Fibroblast of skin of back (primary cell): ENCODE results near the gene MEDAG.

ENCODE experiments used
- DNase-seq: peaks from one replicate; pipeline ENCODE4 v3.0.0-alpha.2; 2013

Gene MEDAG

DNA sequence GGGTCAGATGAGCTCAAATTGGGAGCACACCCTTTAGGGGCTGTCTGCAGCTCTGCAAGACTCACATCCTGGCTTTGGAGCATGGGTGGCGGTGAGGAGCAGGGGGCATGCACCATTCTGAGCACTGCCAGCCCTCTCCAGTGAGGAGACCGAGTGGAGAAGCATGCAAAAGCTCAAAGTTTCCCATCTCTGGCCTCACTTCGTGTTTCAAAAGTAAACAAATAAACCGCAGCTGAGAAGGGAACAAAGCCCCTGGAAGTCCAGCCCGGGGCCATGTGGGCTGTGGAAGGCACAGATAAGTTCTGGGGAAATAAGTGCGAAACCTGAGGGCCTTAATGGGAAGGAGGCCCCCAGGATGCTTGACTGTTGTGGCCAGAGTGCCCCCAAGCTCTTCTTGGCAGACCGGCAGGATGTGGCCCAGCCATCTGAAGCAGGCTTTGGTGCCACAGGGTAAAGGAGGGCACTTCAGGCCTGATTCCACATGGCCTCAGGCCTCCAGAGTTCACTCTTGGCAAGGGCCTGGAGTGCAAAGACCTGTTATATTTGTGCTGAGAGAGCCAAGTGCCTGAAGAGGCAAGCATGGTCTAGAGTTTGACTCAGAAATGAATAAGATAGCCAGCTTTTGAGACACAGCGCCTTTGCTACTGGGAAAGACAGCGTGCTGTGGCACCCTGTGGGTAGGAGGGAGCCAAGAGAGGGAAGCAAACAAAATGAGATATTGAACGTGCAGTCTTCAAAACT, 1.2 kb downstream of the MEDAG start:
- peak; percentile 32 for DNase-seq

GRCh38 chr13:30908416-30908980, 2.4 kb downstream of the MEDAG start:
- DNase-seq = peak; percentile 27

- no peak for DNase-seq
Measured at GRCh38 chr13:30910676-30911075, 4.6 kb downstream of the MEDAG start.

- DNase-seq = no peak
Measured at GRCh38 chr13:30915691-30916541, 9.8 kb downstream of the MEDAG start.

DNA sequence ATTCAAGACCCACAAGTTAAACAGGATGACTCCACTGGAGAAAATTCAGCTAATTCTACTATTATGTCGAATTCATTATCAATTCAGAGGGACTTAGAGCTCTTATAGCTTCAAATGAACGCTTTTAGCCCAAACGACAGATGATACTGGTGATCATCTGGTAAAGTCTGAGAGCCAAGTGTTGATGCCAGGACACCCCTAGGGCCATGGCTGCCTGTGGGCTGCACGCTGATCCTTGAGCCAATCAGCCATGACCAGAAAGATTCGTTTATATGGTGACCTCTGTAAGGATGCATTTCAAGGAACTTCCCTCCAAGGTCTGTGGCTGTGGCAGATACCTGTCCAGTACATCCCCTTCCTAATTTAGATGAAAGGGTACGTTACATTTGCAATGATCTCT, 10.9 kb downstream of the MEDAG start:
- no peak for DNase-seq

GRCh38 chr13:30918662-30919405, 12.8 kb downstream of the MEDAG start:
- DNase-seq = peak; percentile 45

DNA sequence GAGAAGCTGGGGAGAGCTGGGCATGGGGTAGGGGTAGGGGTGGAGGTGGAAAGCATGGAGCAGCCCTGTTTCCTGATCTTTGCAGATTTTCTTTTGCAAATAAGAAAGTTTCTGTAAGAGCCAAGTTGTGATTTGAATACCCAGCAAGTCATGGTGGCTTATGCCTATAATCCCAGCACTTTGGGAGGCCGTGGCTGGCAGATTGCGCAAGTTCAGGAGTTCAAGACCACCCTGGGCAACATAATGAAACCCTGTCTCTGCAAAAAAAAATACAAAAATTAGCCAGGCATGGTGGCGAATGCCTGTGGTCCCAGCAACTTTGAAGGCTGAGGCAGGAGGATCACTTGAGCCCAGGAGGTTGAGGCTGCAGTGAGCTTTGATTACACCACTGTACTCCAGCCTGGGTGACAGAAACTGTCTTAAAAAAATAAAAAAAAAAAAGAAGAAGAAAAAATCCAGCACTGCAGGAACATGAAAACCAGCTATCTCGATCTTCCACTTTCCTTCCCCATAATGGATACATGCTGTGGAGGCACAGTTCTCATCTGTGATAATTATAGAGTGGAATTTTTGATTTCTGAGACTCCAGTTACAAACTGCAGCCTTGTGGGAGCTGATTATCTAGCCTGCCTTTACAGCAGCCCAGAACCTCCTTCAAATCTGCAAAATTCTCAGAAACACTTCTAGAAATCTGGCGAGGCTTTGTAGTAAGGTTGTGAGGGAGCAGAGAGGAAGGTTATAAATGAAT, 14.3 kb downstream of the MEDAG start:
- no peak for DNase-seq

DNA sequence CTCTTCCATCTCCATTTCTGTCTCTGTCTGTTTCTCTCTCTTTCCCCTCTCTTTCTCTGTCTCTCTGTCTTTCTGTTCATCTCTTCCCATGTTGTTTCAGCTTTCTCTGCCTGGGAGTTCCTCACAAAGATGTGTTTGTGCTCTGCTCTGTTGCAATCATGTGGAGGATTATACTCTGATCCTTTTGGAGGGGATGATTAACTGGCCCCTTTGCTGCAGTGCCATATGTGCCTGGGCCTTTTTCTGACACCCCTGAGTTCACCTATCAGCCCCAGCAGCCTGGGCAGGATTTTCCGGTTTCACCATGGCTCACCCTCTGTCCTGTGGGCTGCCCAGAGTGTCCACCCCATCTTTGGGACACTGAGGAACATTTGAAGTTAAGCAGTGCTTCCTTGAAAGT, 17.3 kb downstream of the MEDAG start:
- DNase-seq = no peak

DNA sequence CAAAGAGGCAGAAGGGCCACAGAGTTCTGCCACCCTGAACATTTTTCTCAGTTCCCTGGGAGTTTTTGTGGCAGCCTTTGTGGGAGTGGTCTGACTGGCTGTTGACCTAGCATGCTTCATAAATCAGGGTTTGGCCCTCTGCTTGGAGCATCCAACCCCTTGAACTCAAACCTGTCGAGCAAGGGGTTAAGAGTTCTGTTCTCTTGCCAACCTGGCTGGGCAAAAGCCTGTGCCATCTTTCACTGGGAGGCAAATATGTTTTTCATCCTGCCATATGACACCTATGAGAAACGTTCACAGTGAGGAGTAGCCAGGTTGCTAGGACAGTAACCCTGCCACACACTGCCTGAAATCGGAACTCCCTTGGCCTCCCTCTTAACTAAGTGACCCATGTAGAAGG, 18.6 kb downstream of the MEDAG start:
- no peak for DNase-seq

- no peak for DNase-seq
Measured at GRCh38 chr13:30925429-30925828, 19.4 kb downstream of the MEDAG start.

DNA sequence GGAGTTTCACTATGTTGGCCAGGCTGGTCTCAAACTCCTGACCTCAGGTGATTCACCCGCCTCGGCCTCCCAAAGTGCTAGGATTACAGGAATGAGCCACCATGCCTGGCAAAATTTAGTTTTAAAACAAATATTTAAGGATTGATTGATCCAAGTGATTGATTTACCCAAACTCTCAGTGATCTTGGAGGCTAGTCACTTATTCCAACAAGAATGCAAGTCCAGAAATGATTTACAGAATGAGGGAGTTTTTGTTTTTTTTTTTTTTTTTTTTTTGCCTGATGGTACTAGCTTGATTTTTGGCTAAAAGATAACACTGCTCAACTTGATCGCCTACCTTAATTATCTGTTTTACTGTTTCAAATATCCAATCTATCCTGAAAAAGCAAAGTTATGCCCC, 20.7 kb downstream of the MEDAG start:
- no peak for DNase-seq

DNA sequence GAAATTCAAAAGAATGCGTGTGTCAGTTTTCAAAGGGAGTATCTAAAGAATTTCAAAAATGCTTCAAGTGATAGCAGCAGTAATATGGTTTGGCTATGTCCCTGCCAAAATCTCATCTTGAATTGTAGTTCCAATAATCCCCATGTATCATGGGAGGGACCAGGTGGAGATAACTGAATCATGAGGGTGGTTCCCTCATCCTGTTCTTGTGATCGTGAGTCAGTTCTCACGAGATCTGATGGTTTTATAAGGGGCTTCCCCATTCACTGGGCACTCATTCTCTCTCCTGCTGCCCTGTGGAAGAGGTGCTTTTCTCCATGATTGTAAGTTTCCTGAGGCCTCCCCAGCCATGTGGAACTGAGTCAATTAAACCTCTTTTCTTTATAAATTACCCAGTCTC, 21.1 kb downstream of the MEDAG start:
- DNase-seq = peak; percentile 45

- DNase-seq = no peak
Measured at GRCh38 chr13:30927595-30927994, 21.5 kb downstream of the MEDAG start.

DNA sequence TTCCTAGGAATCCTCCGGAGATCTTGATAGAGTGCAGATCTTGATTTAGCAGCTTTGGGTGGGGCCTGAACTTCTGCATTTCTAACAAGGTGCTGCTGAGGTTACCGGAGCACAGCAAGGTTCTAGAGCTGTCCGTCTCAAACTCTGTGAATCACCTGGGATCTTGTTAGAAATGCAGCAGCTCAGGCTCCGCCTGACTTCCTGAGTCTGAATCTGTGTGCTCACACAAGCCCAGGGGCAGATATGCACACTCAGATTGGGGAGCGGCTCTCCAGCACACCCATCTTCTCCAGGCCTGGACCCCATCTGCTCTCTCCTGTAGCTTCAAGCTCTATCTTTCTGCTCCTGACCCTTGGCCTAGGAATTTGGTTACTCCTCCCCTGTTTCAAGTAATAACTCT, 22.9 kb downstream of the MEDAG start:
- DNase-seq = no peak

- DNase-seq = no peak
Measured at GRCh38 chr13:30932481-30933353, 26.6 kb downstream of the MEDAG start, which contains the start of gene TEX26. Gene TEX26 (plus strand): TSS chr13:30932656. CDS start chr13:30932716, 60 bp downstream.

- DNase-seq = no peak
Measured at GRCh38 chr13:30933354-30933670, 27.2 kb downstream of the MEDAG start.

- DNase-seq = no peak
Measured at GRCh38 chr13:30934381-30934780, 28.3 kb downstream of the MEDAG start.

GRCh38 chr13:30934803-30935202, 28.7 kb downstream of the MEDAG start:
- DNase-seq = no peak

- no peak for DNase-seq
Measured at GRCh38 chr13:30936971-30937370, 30.9 kb downstream of the MEDAG start.

GRCh38 chr13:30943881-30944280, 37.8 kb downstream of the MEDAG start:
- no peak for DNase-seq

DNA sequence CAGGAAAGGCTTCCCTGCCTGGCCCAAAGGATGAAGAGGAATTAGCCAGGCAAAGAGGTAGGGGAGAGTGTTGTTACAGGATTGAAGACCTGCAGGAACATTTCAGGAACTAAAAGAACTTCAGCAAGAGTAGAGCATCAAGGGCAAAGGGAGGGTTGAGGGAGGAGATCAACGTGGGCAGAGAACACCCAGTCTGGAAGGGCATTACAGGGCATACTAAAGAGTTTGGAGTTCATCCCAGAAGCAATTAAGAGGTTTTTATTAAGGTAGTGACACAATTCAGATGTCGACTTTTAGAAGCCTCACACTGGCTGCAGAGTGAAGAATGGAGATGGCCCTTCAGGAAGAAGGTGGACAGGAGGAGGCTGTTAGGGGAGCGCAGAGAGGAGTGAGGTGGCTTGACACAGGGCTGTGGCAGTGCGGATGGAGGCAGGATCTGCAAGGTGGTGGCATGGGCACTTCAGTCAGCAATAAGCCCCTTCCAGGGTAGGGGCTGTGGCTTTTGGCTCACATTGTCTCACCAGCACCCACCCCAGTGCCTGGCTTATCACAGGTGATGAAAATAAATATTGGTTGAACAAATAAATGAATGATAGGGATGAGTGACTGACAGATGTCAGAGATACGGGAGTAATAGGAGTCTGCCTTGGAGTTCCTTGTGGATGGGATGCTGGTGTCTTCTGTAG, 51.3 kb downstream of the MEDAG start:
- no peak for DNase-seq
